NCI-H82 (cell line): ENCODE data around the gene B3GAT1.
A peak's percentile ranks its signal among the peaks of the same experiment; 100 is the strongest.

Source experiments
- DNase-seq: peaks from one replicate; lab custom pipeline; 2025; lab: John Stamatoyannopoulos, UW

The B3GAT1 gene

DNA sequence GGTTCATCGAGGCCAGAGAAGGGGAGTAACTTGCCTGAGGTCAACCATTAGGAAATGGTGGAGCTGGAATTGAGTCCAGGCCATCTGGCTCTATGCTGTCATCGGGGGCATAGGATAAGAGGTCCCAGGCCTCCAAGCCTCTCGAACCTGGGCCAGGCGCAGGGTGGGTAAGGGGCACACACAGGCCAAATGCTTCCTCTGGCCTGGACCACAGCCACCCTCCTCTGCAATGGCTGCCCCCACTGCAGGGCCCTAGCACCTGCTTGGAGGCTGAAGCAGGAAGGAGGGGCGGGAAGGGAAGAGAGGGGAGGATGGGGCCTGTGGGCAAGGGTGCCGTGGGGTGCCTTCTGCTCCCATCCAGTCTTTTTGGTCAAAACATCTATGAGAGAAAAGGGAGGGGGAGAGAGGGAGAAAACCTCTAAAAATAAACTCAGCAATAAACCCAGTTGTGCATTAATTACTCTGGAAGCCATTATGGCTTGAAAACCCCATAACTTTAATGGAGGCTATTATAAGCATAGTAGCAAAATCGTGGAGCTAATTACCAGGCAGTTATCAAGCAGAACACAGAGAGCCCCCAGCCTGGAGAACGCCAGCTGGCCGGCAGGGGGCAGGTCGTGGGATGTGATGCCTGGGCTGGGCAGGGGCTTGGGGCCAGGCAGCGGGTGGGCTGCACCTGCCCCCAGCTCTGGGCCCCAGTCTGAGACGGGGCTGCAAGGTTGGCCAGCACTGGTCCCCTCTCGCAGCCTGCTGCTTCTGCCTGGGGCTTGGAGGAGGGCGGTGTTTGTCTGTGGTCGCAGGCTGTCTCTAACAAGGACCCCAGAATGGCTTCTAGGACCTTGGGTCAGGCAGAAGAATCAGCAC lies 21.1 kb downstream of the B3GAT1 start:
- no peak for DNase-seq

DNA sequence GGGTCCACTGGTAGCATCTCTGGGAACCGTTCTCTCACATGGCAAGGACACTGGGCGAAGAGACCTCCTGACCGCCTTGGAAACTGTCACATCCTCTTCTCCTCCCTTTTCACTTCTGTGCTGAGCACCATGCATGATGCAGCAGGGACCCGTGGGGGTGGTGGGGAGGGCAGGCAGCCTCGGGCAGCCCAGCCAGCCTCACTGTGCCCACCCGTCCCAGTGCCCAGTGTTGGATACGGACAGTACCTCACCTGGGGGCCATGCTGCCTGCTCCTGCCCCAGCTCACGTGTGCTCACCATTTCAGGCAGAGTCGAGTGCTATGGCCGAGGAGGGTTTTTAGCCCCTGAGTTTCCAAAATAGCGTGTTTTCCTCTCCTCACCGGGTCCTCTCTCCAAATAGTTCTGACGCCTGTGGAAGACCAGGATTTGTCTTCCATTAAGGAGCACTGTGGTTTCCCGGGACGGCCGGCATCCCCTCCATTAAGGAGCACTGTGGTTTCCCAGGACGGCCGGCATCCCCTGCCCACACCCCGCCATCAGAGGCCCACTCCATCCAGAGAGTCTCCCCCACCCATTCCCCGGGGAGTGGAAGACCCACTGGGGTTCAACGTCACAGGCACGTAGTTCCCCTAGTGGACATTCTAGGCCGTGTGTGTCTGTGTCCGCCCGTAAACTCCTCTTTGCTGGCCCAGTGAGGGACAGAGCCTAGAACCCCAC lies 22.4 kb downstream of the B3GAT1 start:
- DNase-seq: no peak

- no peak for DNase-seq
Observed at GRCh38 chr11:134388590-134388989, 23.5 kb downstream of the B3GAT1 start.

- DNase-seq: no peak
Observed at GRCh38 chr11:134387501-134387900, 24.5 kb downstream of the B3GAT1 start.

- no peak for DNase-seq
Observed at GRCh38 chr11:134386945-134387344, 25.1 kb downstream of the B3GAT1 start.

- DNase-seq: peak; percentile 41
Observed at GRCh38 chr11:134385774-134386565, 26.1 kb downstream of the B3GAT1 start.

DNA sequence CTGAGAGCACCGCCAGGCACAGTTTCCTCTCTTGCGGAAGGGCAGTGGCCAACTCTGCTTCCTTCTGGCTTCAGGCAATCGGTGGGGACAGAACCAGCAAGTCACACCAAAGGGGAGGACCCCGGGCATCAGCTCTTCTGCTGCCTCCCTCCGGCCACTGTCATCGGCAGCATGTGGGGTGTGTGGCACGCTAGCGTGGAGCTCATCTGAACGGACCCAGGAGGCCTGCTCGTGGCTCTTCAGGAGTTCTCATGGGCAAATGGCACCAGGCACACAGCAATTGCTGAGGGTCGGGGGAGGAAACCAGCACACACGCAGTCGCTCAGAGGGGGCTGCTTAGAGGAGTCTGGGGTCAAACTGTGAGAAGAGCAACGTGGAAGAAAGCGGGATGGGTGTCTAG lies 26.9 kb downstream of the B3GAT1 start:
- no peak for DNase-seq

DNA sequence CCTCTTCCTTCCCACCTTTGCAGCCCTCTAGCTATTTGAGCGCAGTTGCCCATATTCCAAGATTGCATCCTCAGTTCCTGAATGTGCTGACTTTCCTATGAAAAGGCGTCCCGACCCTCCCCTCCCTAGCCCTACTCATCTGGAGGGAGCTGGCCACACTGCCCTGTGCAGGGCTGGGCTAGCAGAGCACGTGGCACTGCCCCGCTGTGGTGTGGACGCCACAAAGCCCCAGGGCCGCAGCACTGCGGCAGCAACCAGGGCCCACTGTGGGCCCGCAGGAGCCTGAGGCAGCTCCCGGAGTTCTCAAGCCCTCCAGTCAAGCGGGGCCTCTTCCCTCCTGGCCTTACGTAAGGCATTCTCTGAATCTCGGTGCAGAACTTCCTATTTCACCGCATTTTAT lies 27.6 kb downstream of the B3GAT1 start:
- DNase-seq: no peak

GRCh38 chr11:134383576-134384221 lies 28.3 kb downstream of the B3GAT1 start:
- no peak for DNase-seq

- no peak for DNase-seq
Observed at GRCh38 chr11:134382830-134383229, 29.2 kb downstream of the B3GAT1 start.

- DNase-seq: no peak
Observed at GRCh38 chr11:134382257-134382656, 29.8 kb downstream of the B3GAT1 start.

DNA sequence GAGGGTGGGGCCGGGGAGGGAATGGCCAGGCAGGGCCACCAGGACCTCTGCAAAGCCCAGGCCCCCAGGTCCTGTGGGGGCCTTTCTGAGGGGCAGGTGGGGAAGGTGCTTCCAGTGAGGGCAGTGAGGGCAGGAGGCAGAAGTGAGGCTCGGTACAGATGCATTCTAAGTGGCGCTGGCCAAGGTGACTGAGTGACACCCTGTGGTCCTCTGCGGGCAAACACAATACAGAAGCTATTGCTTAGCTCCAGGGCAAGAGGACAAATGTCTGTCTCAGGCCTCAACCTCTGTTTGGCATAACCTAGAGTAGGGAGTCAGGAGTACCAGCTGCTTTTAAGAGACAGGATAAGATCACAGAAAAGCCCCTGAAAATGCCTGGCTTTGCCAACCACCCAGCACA lies 31.3 kb downstream of the B3GAT1 start:
- no peak for DNase-seq

DNA sequence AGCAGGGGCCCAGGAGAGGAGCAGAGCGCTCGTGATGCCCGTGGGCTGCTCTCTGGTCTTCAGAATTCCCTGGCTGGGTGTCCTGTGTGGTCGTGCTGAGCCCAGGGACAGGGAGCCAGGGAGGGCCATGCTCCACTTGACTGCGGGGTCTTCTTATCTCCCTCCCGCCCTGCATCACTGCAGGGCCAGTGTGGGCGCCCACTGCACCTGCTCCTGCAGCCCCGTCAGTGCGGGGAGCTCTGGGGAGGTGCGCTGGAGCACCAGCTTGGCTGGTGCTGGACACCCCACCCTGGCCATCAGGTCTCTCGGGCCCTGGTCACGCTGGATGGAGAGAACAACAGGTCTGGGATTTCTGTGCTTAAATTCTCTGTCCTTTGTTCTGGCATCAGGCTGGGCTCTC lies 31.8 kb downstream of the B3GAT1 start:
- DNase-seq: no peak

DNA sequence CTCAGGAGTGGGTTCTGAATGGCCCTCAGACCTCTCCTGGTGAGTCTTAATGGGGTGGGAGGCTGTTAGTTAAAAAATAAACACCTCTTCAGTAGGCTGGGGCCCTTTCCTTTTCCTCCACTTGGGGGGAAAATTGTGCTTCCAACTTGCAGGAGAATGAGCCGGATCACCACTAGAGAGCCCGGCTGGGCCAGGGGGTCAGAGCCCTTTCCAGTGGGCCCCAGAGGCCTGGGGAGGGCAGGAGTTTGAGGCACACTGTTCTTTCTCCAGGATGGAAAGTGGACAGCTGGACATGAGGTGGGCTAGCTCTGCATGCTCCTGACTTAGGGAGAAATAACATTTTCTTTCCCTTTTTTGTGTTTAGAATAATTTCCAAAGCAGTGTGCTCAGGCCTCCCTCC lies 32.8 kb downstream of the B3GAT1 start:
- DNase-seq: no peak

DNA sequence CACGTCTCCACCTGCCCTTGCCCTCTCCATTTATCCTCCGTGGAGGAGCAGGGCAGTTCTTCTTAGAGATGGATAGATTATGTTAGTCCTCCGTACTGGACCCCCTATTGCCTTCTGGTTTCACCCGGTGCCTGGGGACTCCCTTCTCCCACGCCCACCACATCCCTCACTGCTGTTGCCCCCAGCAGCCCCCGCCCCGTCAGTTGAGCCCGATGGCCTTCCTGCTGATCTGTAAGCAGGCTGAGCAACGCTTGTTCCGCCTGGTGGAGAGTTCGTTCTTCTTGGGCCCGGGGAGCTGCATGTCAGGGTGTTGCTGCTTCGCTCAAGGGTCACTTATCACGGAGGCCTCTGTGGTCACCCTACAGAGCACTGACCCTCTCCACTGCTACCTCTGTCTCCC lies 34.2 kb downstream of the B3GAT1 start:
- no peak for DNase-seq

- no peak for DNase-seq
Observed at GRCh38 chr11:134376150-134376921, 35.7 kb downstream of the B3GAT1 start.

- no peak for DNase-seq
Observed at GRCh38 chr11:134374891-134375550, 37.0 kb downstream of the B3GAT1 start.

DNA sequence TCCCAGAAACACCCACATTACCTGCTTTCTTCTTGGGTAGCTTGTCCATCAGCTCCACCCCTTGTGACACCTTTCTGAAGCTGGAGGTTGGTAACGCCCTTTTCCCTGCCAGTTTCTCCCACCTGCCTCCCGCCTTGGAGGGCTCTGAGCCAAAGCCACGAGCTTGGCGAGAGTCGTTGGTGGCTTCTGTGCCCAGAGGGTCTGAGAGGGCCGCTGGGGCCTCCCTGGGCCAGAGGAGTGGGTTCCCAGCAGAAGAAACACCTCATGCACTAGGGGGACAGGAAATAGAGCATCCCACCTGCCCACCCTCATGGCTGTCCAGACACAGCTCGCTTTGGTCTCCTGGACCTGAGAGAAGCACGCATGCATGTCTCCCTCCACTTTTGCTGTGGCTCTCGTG lies 37.9 kb downstream of the B3GAT1 start:
- DNase-seq: no peak

DNA sequence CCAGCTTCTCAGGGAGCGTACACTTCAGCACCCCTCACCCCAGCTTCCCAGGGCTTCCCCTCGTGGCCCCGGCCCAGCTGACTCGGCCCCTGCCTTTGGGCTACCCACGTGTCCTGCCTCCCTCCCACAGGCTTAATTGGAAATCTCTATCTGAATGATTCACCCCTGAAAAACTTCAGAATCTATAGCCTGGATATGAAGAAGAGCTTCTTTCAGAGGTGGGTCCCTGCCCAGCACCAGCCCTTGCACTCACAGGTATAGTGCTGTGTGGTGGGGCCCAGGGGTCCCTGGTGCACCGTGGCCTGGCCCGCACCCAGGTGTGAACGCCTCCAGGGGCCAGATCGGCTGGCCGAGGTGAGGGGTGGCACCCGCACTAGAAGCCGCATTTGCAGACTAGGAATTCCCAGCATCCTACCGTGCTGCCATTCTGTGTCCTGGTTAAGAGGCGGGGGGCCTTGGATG lies 38.4 kb downstream of the B3GAT1 start:
- no peak for DNase-seq

GRCh38 chr11:134372961-134373360 lies 39.1 kb downstream of the B3GAT1 start:
- peak; percentile 6 for DNase-seq

DNA sequence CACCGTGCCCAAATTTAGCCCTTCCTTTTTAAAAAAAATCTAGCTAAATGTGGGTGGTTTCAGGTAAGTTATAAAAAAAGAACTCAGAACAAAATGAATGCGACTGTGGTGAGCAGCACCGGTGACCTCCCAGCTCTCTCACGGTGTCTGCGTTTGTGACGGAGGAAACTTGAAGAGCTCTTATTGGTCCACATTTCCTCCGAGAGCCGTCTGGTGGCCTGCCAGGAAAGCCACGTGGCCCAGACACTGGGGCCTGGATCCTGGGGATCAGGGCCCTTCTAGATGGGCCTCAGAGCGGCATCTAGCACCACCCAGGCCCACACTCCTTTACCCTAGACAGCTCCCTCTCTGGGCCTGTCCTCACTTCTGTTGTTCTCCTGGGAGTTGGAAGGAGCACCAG lies 39.5 kb downstream of the B3GAT1 start:
- no peak for DNase-seq
